Thymus (tissue), 11 donors: ENCODE measurements around the gene MRPL40. TPM values are rescaled to one million over a fixed set of nuclear protein-coding genes. Genes with fewer than 3 reads are reported as not detected.

ENCODE experiments used
- DNase-seq, 9 donors: peaks; one replicate each; pipeline ENCODE4 v3.0.0-alpha.2; 2013; ENCODE audit warnings: low spot score in 9 of 9, low read depth in 6 of 9, missing footprints in 1 of 9
- H3K27ac ChIP-seq, 2 donors: one replicate each; pipeline ENCODE4 v1.5.1; 2013; ENCODE audit warnings: control low read depth in 1 of 2, low read depth in 1 of 2, low read length in 1 of 2, mild to moderate bottlenecking in 1 of 2, moderate library complexity in 1 of 2
- H3K27me3 ChIP-seq, 2 donors: one replicate each; pipeline ENCODE4 v1.5.1; 2013; ENCODE audit warnings: low read length in 1 of 2; ENCODE audit not compliant: control insufficient read depth in 2 of 2, insufficient read depth in 1 of 2
- H3K36me3 ChIP-seq, 2 donors: one replicate each; pipeline ENCODE4 v1.5.1; 2013; ENCODE audit warnings: low read length in 1 of 2, mild to moderate bottlenecking in 1 of 2, moderate library complexity in 1 of 2; ENCODE audit not compliant: control insufficient read depth in 2 of 2, insufficient read depth in 2 of 2
- H3K4me1 ChIP-seq, 2 donors: one replicate each; pipeline ENCODE4 v1.5.1; 2013; ENCODE audit warnings: low read length in 2 of 2; ENCODE audit not compliant: control insufficient read depth in 2 of 2, insufficient read depth in 2 of 2
- H3K4me3 ChIP-seq, 2 donors: one replicate each; pipeline ENCODE4 v1.5.1; 2013; ENCODE audit warnings: low read length in 2 of 2, control low read depth in 1 of 2, mild to moderate bottlenecking in 1 of 2
- H3K9me3 ChIP-seq, 2 donors: one replicate each; pipeline ENCODE4 v1.5.1; 2013; ENCODE audit warnings: low read length in 1 of 2, mild to moderate bottlenecking in 1 of 2; ENCODE audit not compliant: control insufficient read depth in 2 of 2, insufficient read depth in 1 of 2
- WGBS: extraction: QIAGEN DNeasy Blood & Tissue Kit; methylation state at CpG from one replicate; pipeline ENCODE4 v1.1.7; 2013; 5-methylcytosine and 5-hydroxymethylcytosine counted together
- polyA plus RNA-seq: library from polyadenylated mRNA; stranded (reverse); fragments of 200-250 nt; gene quantifications from one replicate; pipeline ENCODE4 v1.2.3, GENCODE V29; 2013
- total RNA-seq: library from RNA; stranded (reverse); fragments of 120-200 nt; gene quantifications from one replicate; pipeline ENCODE4 v1.2.4, GENCODE V29; 2013
- donor health status: healthy.

The MRPL40 gene
- total and polyA plus RNA-seq, 2 donors, result 36.5 to 50.6 TPM

DNA sequence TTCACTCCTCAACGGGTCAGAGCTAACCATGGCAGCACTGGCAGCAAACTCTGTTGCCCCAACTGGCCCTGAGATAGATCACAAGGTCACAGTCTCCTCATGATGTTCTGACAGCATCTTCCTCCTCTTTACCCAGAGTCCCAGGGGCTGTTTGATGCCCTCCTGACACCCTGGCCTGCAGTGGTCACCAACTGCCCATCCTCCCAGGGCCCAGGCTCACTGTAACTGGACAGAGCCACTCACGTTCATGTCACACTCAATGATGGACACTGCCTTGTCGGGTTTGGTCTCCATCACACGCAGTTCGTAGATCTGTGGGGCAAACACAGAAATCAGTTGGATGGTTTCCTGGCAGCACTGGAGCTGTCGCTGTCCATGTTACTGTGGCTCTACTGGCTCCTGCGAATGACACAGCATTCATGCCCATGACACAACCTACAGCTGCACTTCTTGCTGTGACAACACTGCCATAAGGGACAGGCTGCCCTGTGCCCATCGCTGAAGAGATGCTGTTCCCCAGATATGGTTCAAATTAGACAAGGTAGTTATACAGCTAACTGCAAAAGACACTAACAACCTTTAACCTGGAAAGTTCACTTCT is 25.6 kb downstream of the MRPL40 start:
- Histone ChIP-seq H3K27ac (no peak overlapping the region), H3K4me1 (no peaks in the 10 kb centered on the region), H3K27me3 (no peaks in the 10 kb centered on the region), H3K4me3 (no peak overlapping the region), H3K9me3 (no peaks in the 10 kb centered on the region), H3K36me3 (peaks cover 60 to 70% of the 10 kb centered on the region in 2 donors)
- no peak for DNase-seq
- 98% methylated on average over 8 of the region's 8 CpGs for WGBS

DNA sequence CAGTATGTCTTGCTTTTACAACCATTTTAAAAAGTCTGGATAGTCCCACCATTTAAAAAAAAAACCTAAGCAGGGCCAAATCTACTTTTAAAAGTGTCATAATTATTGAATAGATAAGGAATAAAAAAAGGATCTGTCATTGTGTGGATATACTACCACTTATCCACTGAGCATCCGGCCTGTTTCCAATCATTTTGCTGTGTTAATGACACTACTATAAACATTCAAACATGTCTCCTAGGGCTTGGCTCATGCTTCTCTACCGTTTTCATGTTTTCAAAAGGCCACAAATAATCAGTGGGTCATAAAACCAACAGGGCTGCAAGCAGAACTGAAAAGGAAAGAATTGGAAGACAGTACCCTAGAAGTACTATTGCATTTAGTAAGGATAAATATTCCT is 27.7 kb downstream of the MRPL40 start:
- DNase-seq, result no peak
- H3K9me3 ChIP-seq, result no peaks in the 10 kb centered on the region
- H3K4me3 ChIP-seq, result no peak overlapping the region
- H3K36me3 ChIP-seq, result peaks cover 53 to 68% of the 10 kb centered on the region in 2 donors
- H3K4me1 ChIP-seq, result no peaks in the 10 kb centered on the region
- H3K27ac ChIP-seq, result no peak overlapping the region
- no peaks in the 10 kb centered on the region for H3K27me3 ChIP-seq
- WGBS, result 96% methylated on average over 2 of the region's 2 CpGs

DNA sequence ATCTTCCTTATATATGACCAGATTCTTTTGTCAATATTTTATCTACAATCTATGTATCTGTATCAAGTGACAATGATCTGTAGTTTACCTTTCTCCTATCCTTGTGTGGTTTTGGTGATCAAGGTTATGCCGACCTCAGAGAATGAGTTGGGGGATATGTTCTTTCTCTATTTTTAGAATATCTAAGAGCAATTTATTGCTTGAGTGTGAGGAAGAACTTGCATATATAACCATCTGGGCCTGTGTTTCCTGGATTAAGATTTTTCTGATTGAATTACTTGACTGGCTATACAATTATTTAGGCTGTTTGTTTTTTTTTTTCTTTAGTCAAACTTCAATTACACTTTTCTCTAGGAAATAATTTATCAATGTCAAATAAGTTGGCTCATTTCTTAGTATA is 29.2 kb downstream of the MRPL40 start:
- Histone ChIP-seq H3K4me3 (no peak overlapping the region), H3K27ac (no peak overlapping the region), H3K27me3 (no peaks in the 10 kb centered on the region), H3K4me1 (no peaks in the 10 kb centered on the region), H3K36me3 (peaks cover 51 to 66% of the 10 kb centered on the region in 2 donors), H3K9me3 (no peaks in the 10 kb centered on the region)
- DNase-seq, result no peak
- 96% methylated on average over 1 of the region's 1 CpG for WGBS

DNA sequence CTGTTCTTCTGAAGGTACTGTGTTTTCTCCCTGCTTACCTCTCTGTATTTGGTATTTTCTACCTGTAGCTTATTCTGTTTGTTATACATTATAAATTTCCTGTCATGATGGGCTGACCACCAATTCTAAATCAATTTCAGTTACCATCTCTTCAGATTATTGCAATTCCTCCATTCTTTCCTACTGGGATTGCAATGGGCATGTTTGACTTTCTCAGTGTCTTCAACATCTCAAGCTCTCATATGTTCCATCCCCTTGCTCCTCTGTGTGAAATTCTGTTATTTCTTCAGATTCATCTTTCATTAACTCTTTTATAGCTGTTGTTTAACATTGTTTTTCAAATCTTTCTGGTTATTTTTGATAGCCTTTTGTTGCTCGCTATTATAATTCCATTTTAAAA is 30.7 kb downstream of the MRPL40 start:
- no peak overlapping the region for H3K4me3 ChIP-seq
- no peak overlapping the region for H3K27ac ChIP-seq
- H3K4me1 ChIP-seq, result no peaks in the 10 kb centered on the region
- H3K36me3 ChIP-seq, result peaks cover 51 to 68% of the 10 kb centered on the region in 2 donors
- DNase-seq, result no peak
- H3K27me3 ChIP-seq, result no peaks in the 10 kb centered on the region
- 97% methylated on average over 1 of the region's 1 CpG for WGBS
- no peaks in the 10 kb centered on the region for H3K9me3 ChIP-seq

DNA sequence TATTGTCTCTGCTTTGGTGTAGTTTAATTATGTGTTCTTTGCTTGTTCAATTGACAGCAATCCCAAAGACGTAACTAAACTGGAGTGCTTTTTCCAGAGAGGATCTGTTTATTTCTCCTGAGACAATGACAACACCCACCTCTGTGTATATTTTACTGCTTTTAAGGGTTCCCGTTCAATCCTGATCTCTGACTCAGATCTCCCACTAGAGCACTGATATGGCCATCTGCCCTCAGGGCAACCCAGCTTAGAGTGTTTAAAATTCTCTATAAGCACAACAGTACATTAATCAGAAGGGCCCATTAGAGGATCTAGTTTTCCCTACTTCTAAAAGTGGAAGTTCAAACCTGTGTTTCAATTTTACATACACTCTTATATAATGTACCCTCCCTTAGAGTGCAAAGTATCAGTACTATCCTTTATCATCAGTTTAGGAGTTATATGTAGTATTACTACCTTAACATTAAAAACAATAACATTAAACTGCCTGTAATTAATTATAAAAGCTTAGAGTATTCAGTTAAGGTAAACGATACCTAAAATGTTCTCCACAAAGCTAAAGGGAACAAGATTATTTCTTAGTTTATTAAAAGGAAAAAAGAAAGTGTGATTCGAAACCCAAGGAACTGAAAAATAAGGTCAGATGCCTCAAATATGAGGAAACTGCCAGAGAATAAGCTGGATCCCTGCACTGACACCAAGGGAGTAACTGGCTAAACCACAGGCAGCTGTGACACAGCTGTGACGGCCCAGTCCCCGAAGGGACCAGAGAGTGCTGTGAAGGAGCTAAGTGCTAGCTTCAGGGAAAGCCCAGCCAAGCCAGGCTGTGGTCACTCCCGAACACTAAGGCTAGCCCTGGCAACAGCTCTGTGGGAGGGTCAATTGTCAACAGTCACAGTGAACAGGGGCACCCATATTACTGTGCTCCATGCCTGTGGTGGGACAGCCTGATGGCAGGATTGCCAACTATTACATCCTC is 31.4 kb downstream of the MRPL40 start:
- Histone ChIP-seq H3K27ac (no peak overlapping the region), H3K4me1 (no peaks in the 10 kb centered on the region), H3K36me3 (peaks cover 56 to 70% of the 10 kb centered on the region in 2 donors), H3K9me3 (no peaks in the 10 kb centered on the region), H3K27me3 (no peaks in the 10 kb centered on the region), H3K4me3 (no peak overlapping the region)
- 98% methylated on average over 7 of the region's 7 CpGs for WGBS
- DNase-seq, result no peak

DNA sequence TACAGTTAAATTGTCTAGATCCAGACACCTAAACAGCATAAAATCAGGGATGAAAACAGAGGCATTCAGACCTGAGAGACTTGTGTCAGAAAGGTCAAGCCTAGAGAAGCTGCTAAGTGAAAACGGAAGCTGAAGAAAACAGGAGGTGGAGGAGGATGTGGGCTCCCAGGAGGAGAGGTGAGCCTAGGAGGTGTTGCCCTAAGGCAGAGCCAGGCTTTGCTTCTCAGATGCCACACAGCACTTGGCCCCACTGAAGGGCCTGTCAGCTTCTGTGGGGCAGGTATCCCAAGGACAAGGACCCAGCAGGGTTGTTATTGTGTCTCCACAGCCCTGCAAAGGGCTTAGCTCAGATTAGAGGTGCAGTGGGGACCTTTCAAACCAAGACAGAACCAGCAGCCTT is 32.2 kb downstream of the MRPL40 start:
- no peak overlapping the region for H3K4me3 ChIP-seq
- peaks cover 64 to 77% of the 10 kb centered on the region in 2 donors for H3K36me3 ChIP-seq
- no peaks in the 10 kb centered on the region for H3K4me1 ChIP-seq
- no peak overlapping the region for H3K27ac ChIP-seq
- H3K27me3 ChIP-seq, result no peaks in the 10 kb centered on the region
- WGBS, result 96% methylated on average over 1 of the region's 1 CpG
- no peaks in the 10 kb centered on the region for H3K9me3 ChIP-seq
- DNase-seq, result no peak

DNA sequence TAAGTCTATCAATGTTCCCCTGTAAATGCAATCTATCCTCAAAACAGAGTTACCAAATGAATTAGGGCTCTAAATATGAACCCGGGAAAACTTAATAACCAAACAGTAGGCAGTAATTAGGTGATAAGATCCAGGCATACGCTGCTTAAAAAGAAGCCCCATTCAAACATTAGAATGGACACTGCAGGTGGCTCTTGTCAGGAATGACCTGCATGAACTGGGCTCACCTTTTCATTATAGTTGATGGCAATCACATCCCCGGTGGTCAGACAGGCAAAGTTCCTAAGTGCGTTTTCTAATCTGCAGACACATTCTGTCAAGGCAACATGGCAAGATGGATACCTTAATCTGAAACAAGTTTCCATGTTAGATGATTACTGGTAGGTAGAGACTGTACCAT is 32.6 kb downstream of the MRPL40 start:
- Histone ChIP-seq H3K27ac (no peak overlapping the region), H3K9me3 (no peaks in the 10 kb centered on the region), H3K4me3 (no peak overlapping the region), H3K27me3 (no peaks in the 10 kb centered on the region), H3K36me3 (peaks cover 68 to 80% of the 10 kb centered on the region in 2 donors), H3K4me1 (no peaks in the 10 kb centered on the region)
- WGBS, result 98% methylated on average over 4 of the region's 4 CpGs
- DNase-seq, result no peak

DNA sequence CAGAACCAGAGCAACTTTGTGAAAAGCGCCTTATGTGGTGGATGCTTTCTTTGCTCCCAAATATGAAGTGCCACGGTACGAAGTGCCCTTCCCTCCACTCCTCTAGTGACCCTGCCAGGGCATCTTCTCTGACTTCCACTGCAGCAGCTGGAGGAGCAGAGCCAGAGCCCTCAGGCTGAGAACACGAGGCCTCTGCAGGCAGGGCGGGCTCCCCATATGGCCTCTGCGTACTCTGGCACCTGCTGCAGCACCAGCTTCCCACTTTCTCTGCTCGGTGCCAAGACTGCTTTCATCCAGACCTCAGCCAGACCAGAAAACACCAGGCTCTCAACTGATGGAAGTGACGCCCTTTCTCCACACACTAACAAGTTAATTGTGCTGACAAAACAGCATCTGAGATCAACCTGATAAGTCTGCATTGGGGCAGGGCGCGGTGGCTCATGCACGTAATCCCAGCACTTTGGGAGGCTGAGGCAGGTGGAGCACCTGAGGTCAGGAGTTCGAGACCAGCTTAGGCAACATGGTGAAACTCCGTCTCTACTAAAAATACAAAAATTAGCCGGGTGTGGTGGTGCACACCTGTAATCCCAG is 33.9 kb downstream of the MRPL40 start:
- 98% methylated on average over 14 of the region's 14 CpGs for WGBS
- Histone ChIP-seq H3K4me1 (no peaks in the 10 kb centered on the region), H3K4me3 (no peak overlapping the region), H3K9me3 (no peaks in the 10 kb centered on the region), H3K27ac (no peak overlapping the region), H3K27me3 (no peaks in the 10 kb centered on the region), H3K36me3 (peaks cover 73 to 80% of the 10 kb centered on the region in 2 donors)
- no peak for DNase-seq
